Pulmonary artery endothelial cell (primary cell): ENCODE results near the gene NCKAP5L. TPM values are rescaled to one million over a fixed set of nuclear protein-coding genes. Genes with fewer than 3 reads are reported as not detected.
A peak's percentile ranks its signal among the peaks of the same experiment; 100 is the strongest.
"Not testable (repeated sequence)": the region's sequence is repeated elsewhere in the genome, so short reads cannot be mapped to it uniquely, and the experiment has no call there.

Experiments used
- DNase-seq: peaks from one replicate; pipeline ENCODE4 v3.0.0-alpha.2; 2011; ENCODE audit warnings: low read depth, low spot score
- total RNA-seq: library from RNA; depleted of rRNA; stranded (reverse); fragments of >200 nt; gene quantifications from 2 replicates; pipeline ENCODE4 v1.2.3, GENCODE V29; 2014

NCKAP5L gene
- total RNA-seq, 1 donor from 2014 or later: 11.9 TPM

DNA sequence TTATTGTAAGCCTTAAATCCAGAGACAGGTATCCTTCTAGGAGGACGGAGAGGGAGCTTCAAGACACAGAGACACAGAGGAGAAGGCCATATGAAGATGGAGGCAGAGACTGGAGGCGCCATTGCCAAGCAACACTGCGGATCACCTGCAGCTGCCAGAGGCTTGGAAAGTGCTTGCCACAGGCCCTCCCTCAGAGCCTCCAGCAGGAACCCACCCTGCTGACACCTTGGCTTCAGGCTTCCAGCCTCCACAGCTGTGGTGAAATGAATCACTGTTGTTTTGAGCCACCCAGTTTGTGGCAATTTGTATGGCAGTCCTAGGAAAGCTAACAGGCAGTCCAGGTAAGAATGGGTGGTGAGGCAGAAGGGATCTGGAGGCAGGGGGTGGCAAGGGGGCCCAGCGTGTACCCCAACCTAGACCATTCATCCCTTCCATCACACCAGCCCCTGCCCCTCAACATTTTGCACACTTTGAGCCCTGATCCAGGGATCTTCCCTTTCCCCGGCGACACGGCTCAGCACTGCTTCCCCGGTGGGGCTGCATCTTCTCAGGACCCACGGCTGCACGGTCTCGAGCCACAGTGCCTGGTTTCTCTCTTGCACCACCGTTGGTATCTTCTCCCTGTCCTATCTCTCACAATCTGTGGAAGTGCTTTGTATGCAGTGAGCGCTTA lies 37.0 kb upstream of the NCKAP5L start:
- no peak for DNase-seq

DNA sequence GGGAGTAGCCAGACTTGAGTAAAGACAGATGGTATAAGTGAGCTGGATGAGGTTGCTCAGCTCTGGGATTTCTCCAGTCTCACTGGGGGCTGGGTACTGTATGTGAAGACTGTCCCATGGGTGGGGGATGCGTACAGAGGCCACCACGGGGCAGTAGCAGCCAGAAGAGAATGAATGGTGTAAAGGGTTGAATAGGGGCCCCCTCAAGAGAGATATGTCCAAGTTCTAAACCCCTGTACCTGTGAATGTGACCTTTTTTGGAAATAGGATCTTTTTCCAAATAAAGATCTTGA lies 36.5 kb upstream of the NCKAP5L start:
- no peak for DNase-seq

DNA sequence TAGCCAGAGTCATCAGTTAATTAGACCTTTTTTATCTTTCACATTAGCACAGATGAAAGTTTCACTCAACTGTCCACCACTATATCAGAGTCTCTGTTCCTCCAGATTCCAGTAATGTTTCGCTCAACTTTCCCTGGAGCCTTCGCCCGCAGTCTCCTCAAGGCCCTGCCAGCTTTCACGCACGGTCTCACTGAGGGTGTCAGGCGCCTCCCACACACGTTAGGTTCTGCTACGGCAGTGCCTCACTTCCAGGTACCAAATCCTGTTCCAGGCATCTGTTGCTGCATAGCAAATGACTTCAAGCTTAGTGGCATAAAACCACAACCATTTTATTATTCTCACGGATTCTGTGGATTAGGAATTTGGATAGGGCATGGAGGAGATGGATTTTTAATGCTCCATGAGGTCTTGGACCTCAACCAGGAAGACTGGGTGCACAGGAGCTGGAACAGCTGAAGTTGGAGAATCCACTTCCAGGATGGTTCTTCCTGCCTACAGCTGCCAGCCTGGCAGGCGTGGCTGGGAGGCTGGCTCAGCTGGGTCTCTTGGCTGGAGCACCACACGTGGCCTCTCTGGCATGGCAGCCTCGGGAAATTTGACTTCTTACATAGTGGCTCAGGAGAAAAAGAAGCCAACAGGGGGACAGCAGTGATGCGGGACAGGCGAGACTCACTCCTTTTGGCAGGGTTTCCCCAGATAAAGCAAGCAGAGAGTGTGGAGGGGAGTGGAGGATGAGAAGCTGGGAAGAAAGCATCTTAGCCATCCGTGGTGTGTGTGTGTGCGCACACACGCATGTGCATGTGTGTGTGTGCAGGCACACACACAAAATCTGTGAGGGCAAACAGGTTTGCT lies 36.0 kb upstream of the NCKAP5L start:
- DNase-seq: no peak

DNA sequence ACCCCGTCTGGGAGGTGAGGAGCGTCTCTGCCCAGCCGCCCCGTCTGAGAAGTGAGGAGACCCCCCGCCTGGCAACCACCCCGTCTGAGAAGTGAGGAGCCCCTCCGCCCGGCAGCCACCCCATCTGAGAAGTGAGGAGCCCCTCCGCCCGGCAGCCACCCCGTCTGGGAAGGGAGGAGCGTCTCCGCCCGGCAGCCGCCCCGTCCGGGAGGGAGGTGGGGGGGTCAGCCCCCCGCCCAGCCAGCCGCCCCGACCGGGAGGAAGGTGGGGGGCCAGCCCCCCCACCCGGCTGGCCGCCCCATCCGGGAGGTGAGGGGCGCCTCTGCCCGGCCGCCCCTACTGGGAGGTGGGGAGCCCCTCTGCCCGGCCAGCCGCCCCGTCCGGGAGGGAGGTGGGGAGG lies 32.7 kb upstream of the NCKAP5L start:
- not testable (repeated sequence) for DNase-seq

DNA sequence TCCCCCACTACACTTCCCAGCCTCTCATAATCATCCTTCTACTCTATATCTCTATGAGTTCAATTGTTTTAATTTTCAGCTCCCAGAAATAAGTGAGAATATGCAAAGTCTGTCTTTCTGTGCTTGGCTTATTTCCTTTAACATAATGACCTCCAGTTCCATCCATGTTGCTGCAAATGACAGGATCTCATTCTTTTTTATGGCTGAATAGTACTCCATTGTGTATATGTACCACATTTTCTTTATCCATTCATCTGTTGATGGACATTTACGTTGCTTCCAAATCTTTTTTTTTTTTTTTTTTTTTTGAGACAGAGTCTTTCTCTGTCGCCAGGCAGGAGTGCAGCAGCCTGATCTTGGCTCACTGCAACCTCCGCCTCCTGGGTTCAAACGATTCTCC lies 27.7 kb upstream of the NCKAP5L start:
- DNase-seq: not testable (repeated sequence)

DNA sequence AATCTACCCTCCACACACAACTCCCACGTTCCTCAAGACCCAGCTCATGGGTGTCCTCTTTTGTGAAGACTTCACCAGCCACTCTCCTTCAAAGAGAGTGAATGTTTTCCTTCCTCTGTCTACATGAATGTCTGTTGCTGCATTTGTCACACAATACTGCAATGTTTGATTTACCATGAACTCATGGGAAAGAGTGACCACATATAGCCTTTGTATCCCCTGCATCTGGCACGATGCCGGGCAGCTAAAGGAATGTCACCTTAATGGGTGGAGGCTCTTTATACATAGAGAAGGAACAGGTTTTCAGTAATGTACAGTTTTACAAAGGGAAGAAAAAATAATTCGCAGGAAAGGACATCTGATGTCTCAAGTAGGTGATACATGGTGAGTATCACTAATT lies 26.8 kb upstream of the NCKAP5L start:
- no peak for DNase-seq

DNA sequence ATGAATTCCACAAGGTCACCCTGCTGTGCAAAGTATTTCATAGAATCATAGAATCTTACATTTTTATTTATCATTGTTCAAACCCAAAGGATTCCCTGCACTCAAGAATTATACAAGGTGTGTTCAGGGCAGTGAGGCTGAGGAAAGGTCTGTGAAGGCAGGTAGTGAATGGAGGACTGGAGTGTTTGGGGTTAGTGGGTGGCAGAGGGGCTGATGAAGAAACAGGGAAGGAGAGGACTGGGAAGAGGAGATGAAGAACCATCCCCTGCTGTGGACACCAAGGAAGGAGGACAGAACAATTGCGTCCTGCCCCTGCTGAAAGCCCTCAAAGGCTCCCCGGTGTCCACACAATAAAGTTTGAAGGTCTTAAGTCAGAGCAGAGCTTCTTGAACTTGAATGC lies 25.5 kb upstream of the NCKAP5L start:
- no peak for DNase-seq

DNA sequence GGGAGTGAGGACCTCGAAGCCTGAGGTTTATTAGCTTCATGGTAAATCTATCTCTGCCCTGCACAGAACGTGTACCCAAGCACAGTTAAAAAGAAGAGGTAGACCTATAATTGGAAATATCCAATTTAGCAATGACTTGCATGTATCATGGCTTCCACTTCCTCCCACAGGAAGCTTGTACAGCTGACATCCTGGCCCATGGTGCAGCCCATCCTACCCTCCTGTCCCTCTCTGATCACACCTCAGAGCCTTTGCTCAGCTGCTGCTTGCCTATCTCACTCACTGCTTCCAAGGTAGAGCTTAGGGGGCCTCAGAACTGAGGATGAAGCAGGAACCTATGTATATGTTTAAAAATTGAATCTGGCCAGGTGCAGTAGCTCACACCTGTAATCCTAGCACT lies 18.9 kb upstream of the NCKAP5L start:
- DNase-seq: no peak

DNA sequence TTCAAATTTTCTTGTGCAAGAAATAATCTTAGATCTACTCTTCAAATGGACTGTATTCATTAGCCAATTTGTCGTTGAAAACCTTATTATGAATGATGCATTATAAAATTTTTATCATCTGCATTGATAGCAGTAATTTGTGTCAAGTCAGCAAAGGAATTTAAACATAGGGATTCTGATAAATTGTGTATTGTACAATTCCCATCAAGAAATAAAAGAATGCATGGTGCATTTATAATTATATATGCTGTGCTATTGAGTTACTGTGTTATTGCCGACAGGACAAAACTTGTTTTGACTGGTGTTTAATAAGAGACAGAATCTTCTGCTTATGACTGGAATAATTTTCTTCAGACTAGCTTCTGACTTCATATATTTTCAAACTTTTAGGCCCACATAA lies 17.8 kb upstream of the NCKAP5L start:
- no peak for DNase-seq

DNA sequence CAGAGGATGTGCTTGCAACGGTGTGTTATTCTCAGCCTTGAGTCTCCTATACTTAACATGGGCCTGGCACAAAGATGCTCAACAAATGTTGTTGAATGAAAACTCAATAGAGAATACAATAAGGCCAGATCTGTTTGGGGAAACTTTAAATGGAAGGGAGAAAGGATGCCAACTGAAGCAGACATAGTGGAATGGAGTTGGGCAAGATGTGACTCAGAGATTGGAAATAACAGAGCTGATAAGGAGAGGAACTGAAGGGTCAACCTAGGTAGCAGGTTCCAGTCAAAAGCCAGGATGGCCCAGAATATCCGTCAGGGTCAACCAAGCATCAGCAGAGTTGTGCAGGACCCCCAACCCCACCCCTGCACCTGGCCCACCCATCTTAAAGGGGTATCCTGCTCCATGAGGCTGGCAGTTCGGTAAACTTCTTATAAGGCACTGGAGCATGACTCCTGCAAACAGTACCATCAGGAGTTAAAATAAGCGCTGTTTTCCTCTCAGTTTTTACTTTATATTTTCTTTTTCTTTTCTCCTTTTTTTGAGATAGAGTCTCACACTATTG lies 15.7 kb upstream of the NCKAP5L start:
- DNase-seq: no peak

DNA sequence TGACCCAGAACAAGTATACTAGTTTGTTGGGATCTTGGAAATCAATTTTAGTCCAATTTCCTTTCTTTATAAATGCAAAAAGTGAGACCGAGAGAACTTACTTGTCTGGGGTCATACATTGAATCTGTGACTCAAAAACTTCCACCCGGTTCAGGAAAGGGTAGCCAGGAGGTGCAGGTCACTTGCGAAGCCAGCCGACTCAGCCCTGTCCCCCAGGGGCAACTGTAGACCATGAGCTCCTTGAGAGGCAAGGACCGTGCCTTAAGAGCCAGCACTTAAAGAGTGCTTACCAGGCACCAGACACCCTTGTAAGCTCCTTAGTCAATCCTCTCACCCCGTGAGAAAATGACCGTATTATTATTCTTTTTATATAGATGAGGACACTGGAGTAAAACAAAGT lies 15.2 kb upstream of the NCKAP5L start:
- DNase-seq: no peak

DNA sequence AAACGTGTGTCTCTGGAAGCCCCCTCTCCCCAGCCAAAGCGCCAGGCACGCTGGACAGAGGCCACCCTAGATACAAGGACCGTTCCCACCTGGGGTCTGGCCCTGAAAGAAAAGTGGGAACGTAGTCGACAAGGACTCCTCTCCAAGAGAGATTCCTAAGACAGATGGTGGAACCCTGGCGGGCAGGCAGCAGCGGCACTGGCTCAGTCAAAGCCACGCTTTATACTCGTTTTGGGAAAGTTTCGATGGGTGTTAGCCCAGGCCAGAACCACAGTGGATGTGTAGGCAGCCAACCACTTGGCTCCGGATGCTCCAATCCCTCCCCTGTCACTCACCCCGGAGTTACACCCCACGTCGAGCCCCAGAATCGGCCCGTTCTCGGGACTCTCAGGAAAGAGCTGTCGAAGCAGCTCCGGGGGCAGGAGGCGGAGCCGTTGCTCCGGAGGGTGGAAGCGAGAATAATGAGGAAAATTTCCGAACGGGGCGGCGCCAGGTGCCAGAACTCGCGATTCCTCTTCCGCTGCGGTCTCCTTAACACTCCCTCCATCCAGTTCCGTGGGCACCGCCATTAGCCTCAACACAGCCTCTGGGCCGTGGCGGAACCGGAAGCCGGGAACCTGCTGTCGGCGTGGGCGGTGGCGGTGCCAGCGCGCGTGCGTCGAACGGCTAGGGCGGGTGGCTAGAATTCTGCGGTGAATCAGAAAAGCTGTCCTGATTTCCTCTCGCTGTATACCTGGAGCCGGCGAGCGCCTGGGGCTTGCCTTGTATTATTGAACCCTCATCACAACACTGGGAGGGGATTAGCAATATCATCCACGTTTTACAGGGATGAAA lies 14.5 kb upstream of the NCKAP5L start, which contains the start of gene BCDIN3D:
TSS of gene BCDIN3D (minus strand) at position 588 of the 834 bp plus-strand sequence. CDS start at position 569, 19 bp downstream.
- DNase-seq: peak; percentile 68

DNA sequence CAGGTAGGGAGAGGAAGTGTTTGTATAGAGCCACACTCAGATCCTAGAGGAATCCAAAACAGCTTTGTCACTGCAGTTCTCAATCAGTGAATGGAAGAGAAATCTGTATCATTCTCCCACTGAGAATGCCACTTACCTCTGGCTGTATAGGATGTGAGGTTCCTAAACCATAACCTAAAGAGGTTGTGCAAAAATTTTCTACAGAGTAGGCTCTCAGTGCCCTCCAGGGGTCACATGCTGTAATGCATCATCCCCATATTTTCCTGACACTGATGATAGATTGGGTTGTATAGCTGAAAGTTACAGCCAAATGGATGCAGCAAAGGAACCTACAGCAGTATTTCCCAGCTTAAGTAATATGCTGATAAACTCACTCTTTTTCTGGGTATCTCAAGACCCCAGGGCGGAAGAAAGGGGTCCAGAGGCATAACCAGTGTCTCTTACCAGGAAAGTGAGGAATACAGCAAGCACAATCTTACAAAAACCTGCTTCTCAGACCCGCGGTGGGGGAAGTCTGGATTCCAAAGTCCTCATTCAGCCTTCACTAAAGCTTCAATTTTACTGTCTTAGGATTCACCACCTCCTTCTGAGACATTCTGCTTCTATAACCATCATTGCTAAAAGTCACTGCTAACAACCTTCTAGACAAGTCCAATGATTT lies 10.9 kb upstream of the NCKAP5L start:
- no peak for DNase-seq

DNA sequence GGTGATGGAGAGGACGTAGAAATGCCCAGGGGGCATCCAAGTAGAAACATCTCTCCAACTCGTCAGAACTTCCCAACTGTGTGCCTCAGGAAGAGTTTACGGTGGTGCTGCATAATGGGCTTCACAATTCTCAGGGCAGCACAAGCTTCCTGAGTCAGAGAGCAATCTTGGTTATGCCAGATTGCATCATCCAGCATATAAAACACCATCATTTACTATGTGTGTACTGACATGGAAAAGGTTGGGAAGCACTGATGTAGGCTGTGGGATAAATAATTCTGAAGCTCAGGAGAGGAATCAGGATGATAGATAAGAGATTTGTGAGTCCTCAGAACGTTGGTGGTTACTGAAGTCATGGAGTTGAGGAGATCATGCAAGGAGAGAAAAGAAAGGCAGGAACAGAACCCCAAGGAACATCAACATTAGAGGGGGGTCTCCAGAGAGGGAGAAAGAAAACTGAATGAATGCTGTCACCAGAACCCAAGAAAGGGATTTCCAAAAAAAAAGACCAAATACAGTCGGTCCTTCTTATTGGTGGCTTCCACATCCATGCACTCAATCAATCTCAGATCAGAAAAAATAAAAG lies 4.7 kb upstream of the NCKAP5L start:
- DNase-seq: no peak

DNA sequence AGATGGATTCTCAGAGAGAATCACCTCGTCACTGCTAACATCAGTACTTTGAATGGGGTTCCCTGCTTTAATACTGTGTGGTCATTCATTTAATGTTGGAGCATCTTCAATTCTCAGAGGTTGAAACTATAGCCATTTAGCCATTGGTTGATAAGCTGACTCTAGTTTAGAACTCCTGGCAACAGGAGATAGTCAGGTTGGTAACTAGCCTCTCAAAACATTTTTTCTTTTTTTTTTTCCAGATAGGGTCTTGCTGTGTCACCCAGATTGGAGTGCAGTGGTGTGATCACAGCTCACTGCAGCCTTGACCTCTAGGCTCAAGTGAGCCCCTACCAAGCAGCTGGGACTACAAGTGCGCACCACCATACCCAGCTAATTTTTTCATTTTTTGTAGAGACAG lies 3.5 kb upstream of the NCKAP5L start:
- DNase-seq: no peak

DNA sequence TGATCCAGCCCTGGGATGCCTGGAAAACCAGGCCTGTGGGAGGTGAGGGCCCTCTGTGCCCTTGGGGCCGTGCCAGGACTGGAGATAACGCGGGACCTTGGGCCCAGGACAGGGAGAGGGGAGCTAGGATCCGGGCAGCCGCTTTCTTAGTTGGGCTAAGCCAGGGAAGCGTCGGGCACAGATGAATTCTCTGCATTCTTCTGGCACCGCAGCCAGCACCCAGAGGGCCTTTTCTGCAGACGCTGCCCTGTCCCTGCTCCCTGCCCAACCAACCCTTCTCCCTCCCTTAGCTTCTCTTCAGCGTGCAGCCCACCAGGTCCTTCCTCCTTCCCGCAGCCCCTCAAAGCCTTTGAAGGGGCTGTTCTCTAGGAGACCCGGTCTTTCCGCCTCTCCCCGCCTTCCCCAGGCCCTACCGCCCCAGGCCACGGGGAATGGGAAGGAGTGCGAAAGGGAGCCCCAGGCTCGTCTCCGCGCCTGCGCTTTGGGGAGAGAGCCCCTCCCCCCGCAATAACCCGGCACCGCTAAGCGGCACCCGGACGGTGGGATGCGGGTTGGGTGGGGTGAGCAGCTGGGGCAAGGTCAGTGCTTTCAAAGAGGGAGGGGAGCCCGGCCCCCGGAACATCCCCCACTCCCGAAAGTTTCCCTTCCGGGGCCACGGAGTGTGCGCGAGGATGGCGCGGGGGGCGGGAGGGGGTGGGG lies 663 bp downstream of the NCKAP5L start:
- DNase-seq: no peak

DNA sequence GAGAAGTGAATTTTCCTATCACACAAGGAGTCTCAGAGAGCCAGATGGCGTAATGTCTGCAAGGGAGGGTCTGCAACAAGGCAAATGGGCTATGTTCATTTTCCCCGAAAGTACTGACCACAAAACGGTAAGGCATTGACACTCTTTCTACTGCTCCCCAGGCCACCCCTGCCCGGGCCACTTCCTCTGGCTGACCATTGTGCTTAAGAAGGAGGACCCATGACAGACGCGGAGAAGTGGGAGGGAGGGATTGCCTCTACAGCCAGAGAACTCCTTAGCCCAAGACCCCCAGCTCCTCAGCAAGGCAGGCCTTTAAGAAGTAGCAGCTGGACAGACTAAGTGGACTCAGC lies 1.2 kb downstream of the NCKAP5L start:
- no peak for DNase-seq

DNA sequence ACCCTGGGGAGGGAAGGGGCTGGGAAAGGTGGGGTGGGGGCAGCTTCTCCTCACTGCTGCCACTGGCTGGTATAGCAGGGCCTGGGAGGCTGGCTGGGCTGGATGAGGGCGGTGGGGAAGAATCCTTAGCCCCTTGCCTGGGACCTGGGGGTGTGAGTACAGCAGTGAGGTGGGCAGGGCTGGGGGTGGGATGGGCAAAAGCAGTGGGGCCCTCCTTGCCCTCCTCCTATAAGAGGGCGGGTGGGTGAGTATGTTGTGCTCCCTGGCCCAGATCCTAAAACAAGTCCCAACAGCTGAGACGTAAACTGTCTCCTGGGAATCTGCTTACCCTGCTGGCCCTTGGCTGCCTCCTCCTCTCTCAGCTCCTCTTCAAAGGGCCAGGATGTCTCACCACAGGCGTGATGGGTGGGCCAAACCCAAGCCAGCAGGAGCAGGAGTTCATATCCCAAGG lies 2.2 kb downstream of the NCKAP5L start:
- DNase-seq: no peak

DNA sequence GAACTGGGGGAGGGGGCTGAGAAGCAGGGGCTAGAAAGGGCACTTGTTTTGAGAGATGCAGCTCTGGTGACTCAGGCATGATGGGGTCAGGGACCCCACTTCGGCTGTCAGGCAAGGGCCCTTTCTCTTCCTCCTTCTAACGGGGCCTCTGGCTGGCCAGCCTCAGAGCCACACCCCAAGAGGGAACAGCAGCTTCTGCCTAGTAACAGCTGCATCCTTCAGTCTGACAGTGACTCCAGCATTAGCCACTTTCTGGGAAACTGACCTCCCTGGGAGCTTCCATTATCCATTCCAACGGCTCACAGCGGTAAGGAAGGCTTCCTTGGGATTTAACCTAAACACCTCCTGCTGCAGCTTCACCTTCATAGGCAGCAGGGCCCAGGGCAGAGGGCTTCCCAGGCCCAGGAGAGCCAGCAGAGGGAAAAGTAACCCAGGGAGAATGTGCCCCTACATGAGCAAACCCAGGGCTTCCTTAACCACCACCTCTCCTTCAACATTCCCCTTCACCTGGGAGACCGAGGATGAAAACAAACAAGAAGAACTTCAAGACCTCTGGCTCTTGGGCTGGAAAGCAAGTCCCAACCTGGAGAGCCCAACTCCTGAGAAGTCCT lies 2.7 kb downstream of the NCKAP5L start:
- no peak for DNase-seq

DNA sequence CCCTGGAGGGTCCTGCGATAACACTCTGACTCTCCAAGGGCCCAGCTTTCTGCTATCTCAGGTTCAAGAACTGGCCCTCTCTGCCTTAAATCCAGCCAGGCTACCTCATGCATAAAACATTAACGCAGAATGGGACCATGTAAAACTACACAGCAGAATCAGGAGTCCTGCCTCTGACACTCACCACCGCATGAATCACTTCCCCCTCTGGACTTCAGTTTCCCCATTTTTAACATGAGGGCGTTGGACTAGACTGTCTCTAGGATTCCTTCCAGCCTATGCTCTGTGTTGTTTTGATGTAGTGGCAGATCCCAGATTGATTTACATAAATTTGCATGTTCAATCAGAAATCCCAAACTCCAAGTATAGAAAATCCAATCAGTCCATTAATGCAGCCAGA lies 3.3 kb downstream of the NCKAP5L start:
- no peak for DNase-seq
